Neural cell (in vitro differentiated cells): ENCODE measurements around the gene ACOD1. TPM values are rescaled to one million over a fixed set of nuclear protein-coding genes. Genes with fewer than 3 reads are reported as not detected.
A peak's percentile ranks its signal among the peaks of the same experiment; 100 is the strongest.

Experiments
- H2AFZ ChIP-seq: fragments of 200-600, 300-800 bp; sonication (generic), shearing (Covaris generic); 2 replicates; pipeline ENCODE4 v1.6.0; 2014; ENCODE audit warnings: low read depth, mild to moderate bottlenecking, antibody characterized with exemption, low read length, moderate library complexity
- H3F3A ChIP-seq: fragments of 200-600 bp; shearing (Covaris generic); 2 replicates; pipeline ENCODE4 v1.6.1; 2016; ENCODE audit warnings: mild to moderate bottlenecking, moderate library complexity, mixed read lengths, antibody characterized with exemption, low read length; ENCODE audit not compliant: insufficient read depth, poor library complexity, severe bottlenecking
- H3K27ac ChIP-seq: fragments of 200-600, 300-800 bp; sonication (generic), shearing (Covaris generic); 2 replicates; pipeline ENCODE4 v1.5.1; 2014; ENCODE audit warnings: mild to moderate bottlenecking, low read length, moderate library complexity
- H3K27me3 ChIP-seq: fragments of 300-800, 200-600 bp; sonication (generic), shearing (Covaris generic); 2 replicates; pipeline ENCODE4 v1.6.0; 2014; ENCODE audit warnings: mild to moderate bottlenecking, low read depth, low read length, moderate library complexity; ENCODE audit not compliant: insufficient read depth
- H3K36me3 ChIP-seq: fragments of 300-800, 200-600 bp; sonication (generic), shearing (Covaris generic); 2 replicates; pipeline ENCODE4 v1.5.1; 2014; ENCODE audit warnings: mild to moderate bottlenecking, antibody characterized with exemption, low read length, moderate library complexity; ENCODE audit not compliant: insufficient read depth
- H3K4me2 ChIP-seq: fragments of 300-800, 200-600 bp; sonication (generic), shearing (Covaris generic); 2 replicates; pipeline ENCODE4 v1.6.0; 2014; ENCODE audit warnings: mild to moderate bottlenecking, low read length
- H3K4me3 ChIP-seq: fragments of 300-800, 200-600 bp; sonication (generic), shearing (Covaris generic); 2 replicates; pipeline ENCODE4 v1.5.1; 2014; ENCODE audit warnings: mild to moderate bottlenecking, low read length, moderate library complexity
- H3K79me2 ChIP-seq: fragments of 200-600 bp; shearing (Covaris generic); replicated peaks from 2 replicates; pipeline ENCODE4 v1.6.0; 2014; ENCODE audit warnings: mild to moderate bottlenecking, low read length, moderate library complexity; ENCODE audit not compliant: insufficient read depth
- H3K9ac ChIP-seq: fragments of 300-800, 200-600 bp; sonication (generic), shearing (Covaris generic); 2 replicates; pipeline ENCODE4 v1.6.1; 2016; ENCODE audit warnings: mild to moderate bottlenecking, low read length, mixed read lengths
- H3K9me2 ChIP-seq: fragments of 200-600 bp; shearing (Covaris generic); 2 replicates; pipeline ENCODE4 v1.6.1; 2016; ENCODE audit warnings: mild to moderate bottlenecking, low read length, mixed read lengths; ENCODE audit not compliant: insufficient read depth
- H3K9me3 ChIP-seq: fragments of 200-600, 300-800 bp; sonication (generic), shearing (Covaris generic); 2 replicates; pipeline ENCODE4 v1.6.1; 2016; ENCODE audit warnings: mild to moderate bottlenecking, mixed run types, low read length, moderate library complexity, mixed read lengths
- H4K20me1 ChIP-seq: fragments of 200-600 bp; shearing (Covaris generic); 2 replicates; pipeline ENCODE4 v1.6.1; 2016; ENCODE audit warnings: mild to moderate bottlenecking, mixed run types; ENCODE audit not compliant: insufficient read depth
- CTCF ChIP-seq: fragments of 450-650 bp; IDR thresholded peaks from 2 replicates; pipeline ENCODE4 v1.5.1; 2014; ENCODE audit warnings: antibody characterized with exemption, mild to moderate bottlenecking, moderate library complexity; ENCODE audit not compliant: poor library complexity, severe bottlenecking
- EP300 ChIP-seq: fragments of 450-650 bp; conservative IDR thresholded peaks from 2 replicates; pipeline ENCODE4 v1.6.1; 2014; ENCODE audit warnings: antibody characterized with exemption, mild to moderate bottlenecking, moderate library complexity; ENCODE audit not compliant: poor library complexity, severe bottlenecking
- EZH2 ChIP-seq: fragments of 200-600, 300-800 bp; shearing (Covaris generic), sonication (generic); IDR thresholded peaks from 2 replicates; pipeline ENCODE4 v1.6.1; 2014; ENCODE audit warnings: antibody characterized with exemption, low read length, borderline replicate concordance, mild to moderate bottlenecking; ENCODE audit not compliant: insufficient read depth, poor library complexity, severe bottlenecking
- MXI1 ChIP-seq: fragments of 450-650 bp; conservative IDR thresholded peaks from 2 replicates; pipeline ENCODE4 v1.6.1; 2014; ENCODE audit warnings: antibody characterized with exemption, mild to moderate bottlenecking; ENCODE audit not compliant: poor library complexity, severe bottlenecking
- POLR2AphosphoS5 ChIP-seq: IDR thresholded peaks from 2 replicates; pipeline ENCODE4 v1.6.1; 2012
- RAD21 ChIP-seq: fragments of 450-650 bp; conservative IDR thresholded peaks from 2 replicates; pipeline ENCODE4 v1.6.1; 2014; ENCODE audit warnings: antibody characterized with exemption, mild to moderate bottlenecking, moderate library complexity
- REST ChIP-seq: IDR thresholded peaks from 2 replicates; pipeline ENCODE4 v1.6.1; 2012; ENCODE audit warnings: borderline replicate concordance
- SMC3 ChIP-seq: fragments of 450-650 bp; conservative IDR thresholded peaks from 2 replicates; pipeline ENCODE4 v1.6.1; 2014; ENCODE audit warnings: antibody characterized with exemption, mild to moderate bottlenecking, moderate library complexity; ENCODE audit not compliant: poor library complexity
- TAF1 ChIP-seq: IDR thresholded peaks from 2 replicates; pipeline ENCODE4 v1.6.1; 2012; ENCODE audit warnings: low read depth
- polyA plus RNA-seq: library from polyadenylated mRNA; depleted of rRNA; stranded (reverse); fragments of >200 nt; gene quantifications from 2 replicates; pipeline ENCODE4 v1.2.3, GENCODE V29; 2014

Gene ACOD1
- polyA plus RNA-seq, 1 donor from 2014 or later: not detected

- no peak overlapping the region for H3K9ac ChIP-seq
- no peaks in the 10 kb centered on the region for H3K9me3 ChIP-seq
- H3K4me3 ChIP-seq: peak overlapping the region; percentile 94
- no peaks in the 10 kb centered on the region for H3K79me2 ChIP-seq
- TF ChIP-seq MXI1: no peak
- TF ChIP-seq EZH2: no peak
- no peak for TF ChIP-seq SMC3
- TF ChIP-seq POLR2AphosphoS5: no peak
- no peak for TF ChIP-seq CTCF
- TF ChIP-seq RAD21: no peak
- TF ChIP-seq EP300: no peak
- TF ChIP-seq TAF1: no peak
- TF ChIP-seq REST: no peak
- no peaks in the 10 kb centered on the region for H3K27me3 ChIP-seq
- no peak overlapping the region for H2AFZ ChIP-seq
- no peaks in the 10 kb centered on the region for H3K36me3 ChIP-seq
- no peak overlapping the region for H3K4me2 ChIP-seq
- H3F3A ChIP-seq: no peaks in the 10 kb centered on the region
- no peaks in the 10 kb centered on the region for H3K9me2 ChIP-seq
- H4K20me1 ChIP-seq: no peaks in the 10 kb centered on the region
- H3K27ac ChIP-seq: no peak overlapping the region
Measured at GRCh38 chr13:76994281-76994680, 46.0 kb downstream of the ACOD1 start.

- no peaks in the 10 kb centered on the region for H3K27me3 ChIP-seq
- no peak overlapping the region for H3K4me2 ChIP-seq
- no peaks in the 10 kb centered on the region for H3F3A ChIP-seq
- H3K27ac ChIP-seq: no peak overlapping the region
- no peaks in the 10 kb centered on the region for H3K9me2 ChIP-seq
- no peaks in the 10 kb centered on the region for H4K20me1 ChIP-seq
- H3K36me3 ChIP-seq: no peaks in the 10 kb centered on the region
- peaks cover 2% of the 10 kb centered on the region for H3K79me2 ChIP-seq
- no peak overlapping the region for H3K4me3 ChIP-seq
- no peak for TF ChIP-seq MXI1
- no peak for TF ChIP-seq SMC3
- no peak for TF ChIP-seq POLR2AphosphoS5
- no peak for TF ChIP-seq CTCF
- no peak for TF ChIP-seq EP300
- no peak for TF ChIP-seq REST
- no peak for TF ChIP-seq EZH2
- no peak for TF ChIP-seq TAF1
- TF ChIP-seq RAD21: no peak
- no peak overlapping the region for H3K9ac ChIP-seq
- H3K9me3 ChIP-seq: no peaks in the 10 kb centered on the region
- no peak overlapping the region for H2AFZ ChIP-seq
Measured at GRCh38 chr13:77000475-77000874, 52.2 kb downstream of the ACOD1 start.
